Stomach (tissue), 9 donors: Measurements from ENCODE around the gene PMVK. TPM values are rescaled to one million over a fixed set of nuclear protein-coding genes. Genes with fewer than 3 reads are reported as not detected.
"Not testable (repeated sequence)": the region's sequence is repeated elsewhere in the genome, so short reads cannot be mapped to it uniquely, and the experiment has no call there.

ENCODE experiments used
- DNase-seq, 2 donors: peaks; one replicate each; pipeline versions ENCODE4 v3.0.0 to v3.0.0-alpha.2; 2013 to 2019
- H3K27ac ChIP-seq, 5 donors: fragments of 200-600 bp in 4 of 5; sonication (generic) in 4 of 5; one replicate each; pipeline ENCODE4 v1.5.1; 2013 to 2019; ENCODE audit warnings: mild to moderate bottlenecking in 1 of 5, moderate library complexity in 1 of 5
- H3K27me3 ChIP-seq, 3 donors: fragments of 200-600 bp; sonication (generic); one replicate each; pipeline ENCODE4 v1.5.1; 2017 to 2019; ENCODE audit warnings: mixed run types in 1 of 3
- H3K36me3 ChIP-seq, 4 donors: fragments of 200-600 bp; sonication (generic); 1 replicate in 3 of 4; 2 replicates in 1 of 4; pipeline ENCODE4 v1.5.1; 2016 to 2019
- H3K4me1 ChIP-seq, 4 donors: fragments of 200-600 bp; sonication (generic); one replicate each; pipeline ENCODE4 v1.5.1; 2016 to 2019
- H3K4me3 ChIP-seq, 4 donors: fragments of 200-600 bp; sonication (generic) in 3 of 4; one replicate each; pipeline ENCODE4 v1.5.1; 2016 to 2019; ENCODE audit warnings: mild to moderate bottlenecking in 1 of 4
- H3K9me3 ChIP-seq, 4 donors: fragments of 200-600 bp; sonication (generic); one replicate each; pipeline ENCODE4 v1.5.1; 2016 to 2019
- CTCF ChIP-seq, 7 experiments: fragments of 450-650 bp in 4 of 7; fragments of 200-600 bp in 3 of 7; sonication (generic) in 3 of 7; IDR thresholded peaks; one replicate each; pipeline ENCODE4 v1.5.1; 2016 to 2019; ENCODE audit warnings: antibody characterized with exemption in 7 of 7, control low read depth in 2 of 7, mild to moderate bottlenecking in 1 of 7
- EP300 ChIP-seq: sonication (generic); formaldehyde crosslinking; IDR thresholded peaks from one replicate; pipeline ENCODE4 v1.6.1; 2017; ENCODE audit warnings: antibody characterized with exemption
- POLR2A ChIP-seq, 4 donors: fragments of 450-650 bp; IDR thresholded peaks; one replicate each; pipeline ENCODE4 v1.6.1; 2016; ENCODE audit warnings: antibody characterized with exemption in 4 of 4, control low read depth in 2 of 4, mild to moderate bottlenecking in 1 of 4, moderate library complexity in 1 of 4
- POLR2AphosphoS5 ChIP-seq, 3 donors: sonication (generic); formaldehyde crosslinking; IDR thresholded peaks; one replicate each; pipeline ENCODE4 v1.6.1; 2016; ENCODE audit warnings: antibody characterized with exemption in 3 of 3
- WGBS, 5 donors: extraction: QIAGEN DNeasy Blood & Tissue Kit in 3 of 5; methylation state at CpG; one replicate each; pipeline versions ENCODE4 v1.1.5 to v1.1.7; 2013 to 2018; 5-methylcytosine and 5-hydroxymethylcytosine counted together
- intact Hi-C: fragments of 100-400 bp; cut with DNase I; formaldehyde crosslinking; loops from one replicate; pipeline ENCODE4 v1.15.1; 2023; ENCODE audit warnings: low total_unique reads
- polyA plus RNA-seq, 3 donors: library from polyadenylated mRNA; stranded (reverse); fragments of 200-250 nt; gene quantifications; one replicate each; pipeline ENCODE4 v1.2.3, GENCODE V29; 2013
- total RNA-seq, 5 donors: library from RNA; depleted of rRNA; stranded (reverse); fragments of >200 nt; gene quantifications; one replicate each; pipeline versions ENCODE4 v1.1.0 to v1.2.3, GENCODE V29; 2014 to 2016
- donor health status: healthy with polysubstance abuse.
- donor health status: Bipolar disorder and iron deficiency.
- donor health status: healthy.

PMVK gene
- total and polyA plus RNA-seq, 8 donors, result 10.1 to 57.1 (median 41.1) TPM

- intact Hi-C loops, result no loop called here
- Histone ChIP-seq H3K9me3 (no peaks in the 10 kb centered on the region), H3K27ac (peak overlapping the region in 4 of 5 donors; percentile 27 to 86 (median 80)), H3K27me3 (no peaks in the 10 kb centered on the region), H3K4me3 (peak overlapping the region; percentile 69 to 79 (median 72)), H3K36me3 (peaks cover 0 to 27% (median 18%) of the 10 kb centered on the region in 4 donors), H3K4me1 (peaks cover 16 to 34% (median 28%) of the 10 kb centered on the region in 4 donors)
- TF ChIP-seq POLR2A (IDR thresholded peaks at IDR 0.05) (no peak), EP300 (no peak), CTCF (IDR thresholded peaks at IDR 0.05) (no peak), POLR2AphosphoS5 (IDR thresholded peaks at IDR 0.05) (no peak)
- WGBS, 5 donors, result 58 to 64% (median 62%) methylated on average over 6 of the region's 6 CpGs
- no peak for DNase-seq
Observed at GRCh38 chr1:154982341-154982740, 45.8 kb upstream of the PMVK start.

- Histone ChIP-seq H3K27me3 (no peaks in the 10 kb centered on the region), H3K4me3 (no peak overlapping the region), H3K9me3 (no peaks in the 10 kb centered on the region), H3K4me1 (peaks cover 12 to 31% (median 20%) of the 10 kb centered on the region in 4 donors), H3K27ac (no peak overlapping the region), H3K36me3 (peaks cover 0 to 20% (median 14%) of the 10 kb centered on the region in 4 donors)
- 84 to 96% (median 93%) methylated on average over 3 of the region's 3 CpGs for WGBS, 5 donors
- TF ChIP-seq POLR2AphosphoS5 (IDR thresholded peaks at IDR 0.05), result no peak
- TF ChIP-seq EP300, result no peak
- no peak for TF ChIP-seq CTCF (IDR thresholded peaks at IDR 0.05)
- TF ChIP-seq POLR2A (IDR thresholded peaks at IDR 0.05), result no peak
- intact Hi-C loops, result no loop called here
- no peak for DNase-seq
Observed at GRCh38 chr1:154978360-154978759, 41.8 kb upstream of the PMVK start.

- H3K4me3 ChIP-seq, H3K27ac ChIP-seq, H3K9me3 ChIP-seq, DNase-seq, intact Hi-C loops, H3K27me3 ChIP-seq: not testable (repeated sequence)
- H3K36me3 ChIP-seq, result peaks cover 0 to 20% (median 14%) of the 10 kb centered on the region in 4 donors
- peaks cover 14 to 36% (median 25%) of the 10 kb centered on the region in 4 donors for H3K4me1 ChIP-seq
- WGBS, 5 donors, result 63 to 79% (median 68%) methylated on average over 3 of the region's 3 CpGs
Observed at GRCh38 chr1:154977762-154978161, 41.2 kb upstream of the PMVK start.

GRCh38 chr1:154975409-154976059 is 39.0 kb upstream of the PMVK start:
- Histone ChIP-seq H3K36me3 (peaks cover 0 to 20% (median 14%) of the 10 kb centered on the region in 4 donors), H3K9me3 (no peaks in the 10 kb centered on the region), H3K27me3 (no peaks in the 10 kb centered on the region), H3K27ac (peak overlapping the region; percentile 89 to 100 (median 99)), H3K4me3 (peak overlapping the region; percentile 64 to 70 (median 68)), H3K4me1 (peaks cover 30 to 45% (median 38%) of the 10 kb centered on the region in 4 donors)
- peak; percentile 55 to 83 for DNase-seq
- TF ChIP-seq CTCF (IDR thresholded peaks at IDR 0.05) (no peak), POLR2AphosphoS5 (IDR thresholded peaks at IDR 0.05) (no peak), EP300 (no peak), POLR2A (IDR thresholded peaks at IDR 0.05) (no peak)
- 0 to 1% (median 1%) methylated on average over 24 of the region's 24 CpGs for WGBS, 5 donors
- intact Hi-C loops, result no loop called here
